Measurements from ENCODE around the gene CTNND2.

CTNND2 gene

GRCh38 chr5:10935536-10935935 lies 968.7 kb downstream of the CTNND2 start (continued):
- no peak for TF ChIP-seq ZNF324 (tag by site-specific recombination; IDR thresholded peaks at IDR 0.05)

GRCh38 chr5:10934783-10935355 lies 969.4 kb downstream of the CTNND2 start:
- CTCF ChIA-PET: interaction anchor here (0.6 kb wide), 1 partner anchor 110 kb away, joined by 4 read pairs; no protein-coding TSS in a partner anchor
- POLR2A ChIA-PET: no interaction called here

GRCh38 chr5:10933121-10933520 lies 971.1 kb downstream of the CTNND2 start:
- TF ChIP-seq FEZF1 (tag by site-specific recombination; IDR thresholded peaks at IDR 0.05): no peak
- Histone ChIP-seq H3K4me1 (ENCODE audit: control insufficient read depth, insufficient read depth, low read length) (no peaks in the 10 kb centered on the region), H3K27ac (ENCODE audit: extremely low read depth, low read depth, low read length) (no peak overlapping the region), H3K9me3 (ENCODE audit: control insufficient read depth, insufficient read depth, low read depth, low read length) (no peaks in the 10 kb centered on the region; the same call in 1 of the 2 replicates), H3K36me3 (ENCODE audit: control insufficient read depth in 2 of 2, insufficient read depth in 1 of 2, low read length in 2 of 2) (no peaks in the 10 kb centered on the region), H3K4me3 (ENCODE audit: low read depth, low read length) (no peak overlapping the region)
- ChIA-PET CTCF (no interaction called here), POLR2A (no interaction called here)

More at GRCh38 chr5:10934783-10935355, 969.4 kb downstream of the CTNND2 start:
- Histone ChIP-seq H3K4me1 (ENCODE audit: control insufficient read depth, insufficient read depth, low read length) (no peaks in the 10 kb centered on the region), H3K27ac (ENCODE audit: extremely low read depth, low read depth, low read length) (no peak overlapping the region), H3K9me3 (ENCODE audit: control insufficient read depth, insufficient read depth, low read depth, low read length) (no peaks in the 10 kb centered on the region), H3K36me3 (ENCODE audit: control insufficient read depth in 2 of 2, insufficient read depth in 1 of 2, low read length in 2 of 2) (no peaks in the 10 kb centered on the region), H3K4me3 (ENCODE audit: low read depth, low read length) (no peak overlapping the region)
- no peak for TF ChIP-seq CTCF (tag by site-specific recombination; IDR thresholded peaks at IDR 0.05)
- no peak for TF ChIP-seq HOXA7 (CRISPR knock-in tag; IDR thresholded peaks at IDR 0.05; ENCODE audit: borderline replicate concordance)
- TF ChIP-seq ZNF747 (tag by site-specific recombination; IDR thresholded peaks at IDR 0.05): no peak
- TF ChIP-seq GLI4 (tag by site-specific recombination; IDR thresholded peaks at IDR 0.05): no peak
- TF ChIP-seq ZNF184 (tag by site-specific recombination; IDR thresholded peaks at IDR 0.05): no peak
- no peak for TF ChIP-seq ZFP41 (tag by site-specific recombination; IDR thresholded peaks at IDR 0.05; ENCODE audit: borderline replicate concordance)
- TF ChIP-seq ZIC2 (tag by site-specific recombination; IDR thresholded peaks at IDR 0.05): no peak
- TF ChIP-seq ZNF2 (tag by site-specific recombination; IDR thresholded peaks at IDR 0.05): no peak
- TF ChIP-seq ZNF133 (tag by site-specific recombination; IDR thresholded peaks at IDR 0.05): no peak
- no peak for TF ChIP-seq KLF7 (tag by site-specific recombination; IDR thresholded peaks at IDR 0.05; ENCODE audit: borderline replicate concordance)
- TF ChIP-seq PBX3 (CRISPR knock-in tag; IDR thresholded peaks at IDR 0.05): no peak
- no peak for TF ChIP-seq RBAK (tag by site-specific recombination; IDR thresholded peaks at IDR 0.05)
- TF ChIP-seq ZSCAN16 (tag by site-specific recombination; IDR thresholded peaks at IDR 0.05): no peak
- TF ChIP-seq YY2 (tag by site-specific recombination; IDR thresholded peaks at IDR 0.05): no peak
- no peak for TF ChIP-seq ZNF488 (tag by site-specific recombination; IDR thresholded peaks at IDR 0.05)
- no peak for TF ChIP-seq ZNF843 (tag by site-specific recombination; IDR thresholded peaks at IDR 0.05)
- no peak for TF ChIP-seq ZNF354C (tag by site-specific recombination; IDR thresholded peaks at IDR 0.05; ENCODE audit: borderline replicate concordance, low read depth)
- no peak for TF ChIP-seq ZNF830 (tag by site-specific recombination; IDR thresholded peaks at IDR 0.05; ENCODE audit: low read depth)
